Uterine smooth muscle cell (primary cell): Measurements from ENCODE around the gene RBFOX2. TPM values are rescaled to one million over a fixed set of nuclear protein-coding genes. Genes with fewer than 3 reads are reported as not detected.

ENCODE experiments used
- total RNA-seq: library from RNA; depleted of rRNA; stranded (reverse); fragments of >200 nt; gene quantifications from 2 replicates; pipeline ENCODE4 v1.2.3, GENCODE V29; 2014

The RBFOX2 gene
- 175 and 194 TPM in 2 replicates for total RNA-seq

DNA sequence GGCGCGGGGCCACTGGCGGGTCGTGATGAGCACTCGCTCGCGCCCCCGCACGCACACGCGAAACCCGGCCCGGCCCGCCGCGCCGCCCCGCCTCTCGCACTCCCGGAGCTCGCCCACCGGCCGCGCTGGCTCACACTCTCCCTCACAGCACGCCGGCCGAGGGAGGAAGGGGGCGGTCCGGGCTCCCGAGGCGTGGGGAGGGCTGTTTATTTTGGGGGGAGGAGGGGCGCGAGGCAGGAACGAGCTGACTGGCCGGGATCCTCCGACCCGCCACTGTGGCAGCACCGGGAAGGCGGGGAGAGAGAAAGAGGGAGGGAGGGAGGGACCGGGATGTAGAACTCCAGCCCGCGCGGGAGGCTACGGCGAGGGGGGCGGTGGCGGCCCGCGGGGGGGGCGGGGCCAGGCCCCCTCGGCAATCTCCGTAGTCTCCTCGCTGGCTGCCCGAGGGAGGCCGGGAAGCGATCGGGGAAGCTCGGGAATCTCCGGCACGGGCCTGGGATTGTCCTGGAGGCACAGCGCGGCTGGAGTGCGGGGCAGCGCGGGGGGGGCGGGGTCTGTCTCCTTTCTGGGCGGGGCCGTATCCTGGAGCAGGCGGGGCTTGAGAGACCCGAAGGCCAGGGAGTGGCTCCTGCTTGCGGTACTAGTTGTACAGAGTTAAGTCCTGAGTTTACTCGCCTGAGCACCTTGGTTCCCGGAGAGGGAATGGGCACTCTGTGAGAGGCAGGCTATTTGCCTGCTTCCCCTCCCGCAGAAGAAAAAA is at the start of gene RBFOX2:
RBFOX2 (minus strand) TSS at position 179 of the 760 bp plus-strand sequence. CDS start 399 bp downstream, outside the sequence.

GRCh38 chr22:35717572-35717971 is 311.1 kb downstream of the RBFOX2 start, which contains the start of gene APOL5:
APOL5 (plus strand) TSS chr22:35717872; CDS start chr22:35717872, 0 bp downstream.

Other genes starting within 250 kb of the RBFOX2 start
- gene APOL3, start 131.9 kb upstream of the RBFOX2 start, total RNA-seq = 7.5 and 7.9 TPM in 2 replicates
- 0.11 and 0.12 TPM in 2 replicates for gene APOL4, start 173.0 kb upstream of the RBFOX2 start, total RNA-seq
- gene APOL2, start 210.7 kb upstream of the RBFOX2 start, total RNA-seq = 49.2 and 57.2 TPM in 2 replicates
- gene APOL1, start 224.3 kb upstream of the RBFOX2 start, total RNA-seq = 9.8 and 21.5 TPM in 2 replicates